ENCODE measurements around the gene BTBD16. TPM values are rescaled to one million over a fixed set of nuclear protein-coding genes. Genes with fewer than 3 reads are reported as not detected.

Gene BTBD16
- total and polyA plus RNA-seq, 2 of the 4 experiments (the other 2 are of a cell fraction), result not detected

GRCh38 chr10:122361046-122361445 lies 90.0 kb downstream of the BTBD16 start:
- no peak overlapping the region for H2AK5ac ChIP-seq (ENCODE audit: low read depth, low read length)
- no peak for ATAC-seq (ENCODE audit: low read depth)
- no peak overlapping the region for H3K9ac ChIP-seq (ENCODE audit: low read depth, low read length)
- no peak overlapping the region for H2BK15ac ChIP-seq (ENCODE audit: low read depth, low read length)
- POLR2A ChIA-PET (ENCODE audit: unreplicated experiment), result no interaction called here
- no peak overlapping the region for H2AFZ ChIP-seq (replicated peaks; ENCODE audit: low read length, poor library complexity)
- H3K4me3 ChIP-seq (ENCODE audit: insufficient read depth, low read depth, low read length), result no peak overlapping the region
- dilution Hi-C loops (cut with HindIII; ENCODE audit: low sequenced_read_pairs, unreplicated experiment), result no loop called here
- H3K56ac ChIP-seq (ENCODE audit: extremely low read depth, insufficient read depth, low read length), result no peak overlapping the region
- H3K4ac ChIP-seq (ENCODE audit: low read depth, low read length), result no peak overlapping the region
- no peak overlapping the region for H3K14ac ChIP-seq (replicated peaks; ENCODE audit: low read depth, low read length)
- H3K4me2 ChIP-seq (ENCODE audit: low read depth, low read length), result no peak overlapping the region
- H3K9me1 ChIP-seq (ENCODE audit: insufficient read depth, low read length), result no peaks in the 10 kb centered on the region
- H3K23ac ChIP-seq (ENCODE audit: low read depth, low read length), result no peak overlapping the region
- CTCF ChIA-PET, result interaction anchor here (0.6 kb wide), 1 partner anchor 93 kb away, joined by 4 read pairs; no protein-coding TSS in a partner anchor
- H2BK5ac ChIP-seq (ENCODE audit: low read depth, low read length, poor library complexity, severe bottlenecking), result no peak overlapping the region
- BruUV-seq (replicated peaks), result no TSS peak
- H3K9me3 ChIP-seq (ENCODE audit: control insufficient read depth, insufficient read depth, low read length), result no peaks in the 10 kb centered on the region
- no peaks in the 10 kb centered on the region for H3K36me3 ChIP-seq (ENCODE audit: control insufficient read depth, insufficient read depth, low read length)
- no peaks in the 10 kb centered on the region for H4K20me1 ChIP-seq (ENCODE audit: insufficient read depth, low read length)
- no CpG with 5 or more reads among the region's 1 CpG for WGBS, 2 experiments (ENCODE audit: extremely low coverage in 2 of 2, insufficient read length in 1 of 2)
- H3K79me1 ChIP-seq (ENCODE audit: low read depth in 1 of 2, low read length in 2 of 2), result no peaks in the 10 kb centered on the region
- no peak overlapping the region for H2AK9ac ChIP-seq (replicated peaks; ENCODE audit: low read depth, low read length, poor library complexity)
- no peak overlapping the region for H4K5ac ChIP-seq (ENCODE audit: low read depth, low read length)
- no peak overlapping the region for H2BK20ac ChIP-seq (ENCODE audit: low read depth, low read length)
- H3K27ac ChIP-seq (ENCODE audit: insufficient read depth, low read length), result no peak overlapping the region
- H3K18ac ChIP-seq (ENCODE audit: low read depth, low read length), result no peak overlapping the region
- no peaks in the 10 kb centered on the region for H3K4me1 ChIP-seq (ENCODE audit: control insufficient read depth, insufficient read depth, low read length)
- H4K8ac ChIP-seq (ENCODE audit: low read depth in 2 of 2, low read length in 2 of 2), result no peak overlapping the region
- no peak for DNase-seq
- H4K91ac ChIP-seq (ENCODE audit: insufficient read depth, low read depth, low read length), result no peak overlapping the region
- peaks cover 10% of the 10 kb centered on the region for H3K27me3 ChIP-seq (ENCODE audit: control insufficient read depth, insufficient read depth, low read length)
- TF ChIP-seq SMC3 (IDR thresholded peaks at IDR 0.05; ENCODE audit: low read depth, low read length), result no peak
- TF ChIP-seq RAD21 (IDR thresholded peaks at IDR 0.05; ENCODE audit: low read length), result no peak
- TF ChIP-seq CTCF (conservative IDR thresholded peaks at IDR 0.05; ENCODE audit: low read depth, low read length), result no peak
- no peak for TF ChIP-seq POLR2A (IDR thresholded peaks at IDR 0.05; ENCODE audit: low read depth, low read length)
- TF ChIP-seq MAFK (IDR thresholded peaks at IDR 0.05; ENCODE audit: low read depth, low read length), result no peak
- TF ChIP-seq USF2 (IDR thresholded peaks at IDR 0.05; ENCODE audit: low read depth, low read length), result no peak
- TF ChIP-seq ELK1 (IDR thresholded peaks at IDR 0.05; ENCODE audit: borderline replicate concordance, low read depth, low read length), result no peak
- H2BK120ac ChIP-seq (ENCODE audit: low read depth, low read length), result no peak overlapping the region
- intact Hi-C loops (cut with micrococcal nuclease), result no loop called here
- in situ Hi-C loops (cut with MboI; ENCODE audit: low sequenced_read_pairs), result no loop called here

All from IMR-90 (cell line).